Stomach (tissue), 9 donors: ENCODE measurements around the gene CMTM1. TPM values are rescaled to one million over a fixed set of nuclear protein-coding genes. Genes with fewer than 3 reads are reported as not detected.

Experiments
- DNase-seq, 2 donors: peaks; one replicate each; pipeline versions ENCODE4 v3.0.0 to v3.0.0-alpha.2; 2013 to 2019
- H3K27ac ChIP-seq, 5 donors: fragments of 200-600 bp in 4 of 5; sonication (generic) in 4 of 5; one replicate each; pipeline ENCODE4 v1.5.1; 2013 to 2019; ENCODE audit warnings: mild to moderate bottlenecking in 1 of 5, moderate library complexity in 1 of 5
- H3K27me3 ChIP-seq, 3 donors: fragments of 200-600 bp; sonication (generic); one replicate each; pipeline ENCODE4 v1.5.1; 2017 to 2019; ENCODE audit warnings: mixed run types in 1 of 3
- H3K36me3 ChIP-seq, 4 donors: fragments of 200-600 bp; sonication (generic); 1 replicate in 3 of 4; 2 replicates in 1 of 4; pipeline ENCODE4 v1.5.1; 2016 to 2019
- H3K4me1 ChIP-seq, 4 donors: fragments of 200-600 bp; sonication (generic); one replicate each; pipeline ENCODE4 v1.5.1; 2016 to 2019
- H3K4me3 ChIP-seq, 4 donors: fragments of 200-600 bp; sonication (generic) in 3 of 4; one replicate each; pipeline ENCODE4 v1.5.1; 2016 to 2019; ENCODE audit warnings: mild to moderate bottlenecking in 1 of 4
- H3K9me3 ChIP-seq, 4 donors: fragments of 200-600 bp; sonication (generic); one replicate each; pipeline ENCODE4 v1.5.1; 2016 to 2019
- CTCF ChIP-seq, 7 experiments: fragments of 450-650 bp in 4 of 7; fragments of 200-600 bp in 3 of 7; sonication (generic) in 3 of 7; IDR thresholded peaks; one replicate each; pipeline ENCODE4 v1.5.1; 2016 to 2019; ENCODE audit warnings: antibody characterized with exemption in 7 of 7, control low read depth in 2 of 7, mild to moderate bottlenecking in 1 of 7
- EP300 ChIP-seq: sonication (generic); formaldehyde crosslinking; IDR thresholded peaks from one replicate; pipeline ENCODE4 v1.6.1; 2017; ENCODE audit warnings: antibody characterized with exemption
- POLR2A ChIP-seq, 4 donors: fragments of 450-650 bp; IDR thresholded peaks; one replicate each; pipeline ENCODE4 v1.6.1; 2016; ENCODE audit warnings: antibody characterized with exemption in 4 of 4, control low read depth in 2 of 4, mild to moderate bottlenecking in 1 of 4, moderate library complexity in 1 of 4
- POLR2AphosphoS5 ChIP-seq, 3 donors: sonication (generic); formaldehyde crosslinking; IDR thresholded peaks; one replicate each; pipeline ENCODE4 v1.6.1; 2016; ENCODE audit warnings: antibody characterized with exemption in 3 of 3
- WGBS, 5 donors: extraction: QIAGEN DNeasy Blood & Tissue Kit in 3 of 5; methylation state at CpG; one replicate each; pipeline versions ENCODE4 v1.1.5 to v1.1.7; 2013 to 2018; 5-methylcytosine and 5-hydroxymethylcytosine counted together
- intact Hi-C: fragments of 100-400 bp; cut with DNase I; formaldehyde crosslinking; loops from one replicate; pipeline ENCODE4 v1.15.1; 2023; ENCODE audit warnings: low total_unique reads
- polyA plus RNA-seq, 3 donors: library from polyadenylated mRNA; stranded (reverse); fragments of 200-250 nt; gene quantifications; one replicate each; pipeline ENCODE4 v1.2.3, GENCODE V29; 2013
- total RNA-seq, 5 donors: library from RNA; depleted of rRNA; stranded (reverse); fragments of >200 nt; gene quantifications; one replicate each; pipeline versions ENCODE4 v1.1.0 to v1.2.3, GENCODE V29; 2014 to 2016
- donor health status: healthy with polysubstance abuse.
- donor health status: Bipolar disorder and iron deficiency.
- donor health status: healthy.

The CMTM1 gene
- total and polyA plus RNA-seq, 8 donors = 0.28 TPM; not detected in 7

GRCh38 chr16:66585481-66586239 is 19.4 kb downstream of the CMTM1 start:
- Histone ChIP-seq H3K4me1 (peaks cover 0 to 11% (median 0%) of the 10 kb centered on the region in 4 donors), H3K27ac (peak overlapping the region in 1 of 5 donors; percentile 37), H3K36me3 (peaks cover 0 to 10% (median 4%) of the 10 kb centered on the region in 4 donors), H3K27me3 (no peaks in the 10 kb centered on the region), H3K9me3 (no peaks in the 10 kb centered on the region), H3K4me3 (no peak overlapping the region)
- TF ChIP-seq POLR2A (IDR thresholded peaks at IDR 0.05) = no peak
- TF ChIP-seq POLR2AphosphoS5 (IDR thresholded peaks at IDR 0.05) = no peak
- TF ChIP-seq EP300 = no peak
- TF ChIP-seq CTCF (IDR thresholded peaks at IDR 0.05) = no peak
- DNase-seq = no peak
- 61 to 81% (median 77%) methylated on average over 10 of the region's 10 CpGs for WGBS, 5 donors
- intact Hi-C loops = no loop called here

GRCh38 chr16:66587881-66588600 is 21.8 kb downstream of the CMTM1 start:
- no peak overlapping the region for H3K27ac ChIP-seq
- H3K4me1 ChIP-seq = peaks cover 0 to 11% (median 0%) of the 10 kb centered on the region in 4 donors
- intact Hi-C loops = no loop called here
- H3K9me3 ChIP-seq = no peaks in the 10 kb centered on the region
- H3K27me3 ChIP-seq = no peaks in the 10 kb centered on the region
- peaks cover 0 to 10% (median 4%) of the 10 kb centered on the region in 4 donors for H3K36me3 ChIP-seq
- peak overlapping the region in 1 of 4 donors; percentile 7 for H3K4me3 ChIP-seq
- WGBS, 5 donors = 66 to 83% (median 74%) methylated on average over 7 of the region's 7 CpGs
- TF ChIP-seq POLR2A (IDR thresholded peaks at IDR 0.05) (no peak), CTCF (IDR thresholded peaks at IDR 0.05) (no peak), POLR2AphosphoS5 (IDR thresholded peaks at IDR 0.05) (no peak), EP300 (no peak)
- no peak for DNase-seq

- peaks cover 0 to 11% (median 0%) of the 10 kb centered on the region in 4 donors for H3K4me1 ChIP-seq
- DNase-seq = peak; percentile 45 to 55
- no peak overlapping the region for H3K27ac ChIP-seq
- 88 to 98% (median 92%) methylated on average over 7 to 8 of the region's 8 CpGs for WGBS, 5 donors
- H3K36me3 ChIP-seq = peaks cover 0 to 10% (median 4%) of the 10 kb centered on the region in 4 donors
- no peak overlapping the region for H3K4me3 ChIP-seq
- H3K27me3 ChIP-seq = no peaks in the 10 kb centered on the region
- H3K9me3 ChIP-seq = peaks cover 0 to 4% (median 0%) of the 10 kb centered on the region in 4 donors
- intact Hi-C loops = no loop called here
- TF ChIP-seq EP300 (no peak), CTCF (IDR thresholded peaks at IDR 0.05) (peak in 2 of 7 experiments; percentile 37 to 39)
Measured at GRCh38 chr16:66588981-66589713, 22.9 kb downstream of the CMTM1 start.

GRCh38 chr16:66590322-66590721 is 24.1 kb downstream of the CMTM1 start:
- Histone ChIP-seq H3K27ac (no peak overlapping the region), H3K9me3 (peaks cover 0 to 4% (median 0%) of the 10 kb centered on the region in 4 donors), H3K27me3 (no peaks in the 10 kb centered on the region), H3K36me3 (peaks cover 0 to 10% (median 4%) of the 10 kb centered on the region in 4 donors), H3K4me1 (peaks cover 0 to 11% (median 0%) of the 10 kb centered on the region in 4 donors), H3K4me3 (peak overlapping the region in 1 of 4 donors; percentile 10)
- intact Hi-C loops = no loop called here
- no peak for TF ChIP-seq EP300
- TF ChIP-seq POLR2AphosphoS5 (IDR thresholded peaks at IDR 0.05) = no peak
- no peak for TF ChIP-seq POLR2A (IDR thresholded peaks at IDR 0.05)
- no peak for TF ChIP-seq CTCF (IDR thresholded peaks at IDR 0.05)
- DNase-seq = no peak
- 75 to 78% (median 76%) methylated on average over 8 of the region's 8 CpGs for WGBS, 5 donors
